B cell (primary cell): ENCODE data around the gene TARS2. TPM values are rescaled to one million over a fixed set of nuclear protein-coding genes. Genes with fewer than 3 reads are reported as not detected.

Experiments
- ATAC-seq: fragments of 200-7000 bp; cut with Tn5 transposase; one replicate; pipeline ENCODE4 v1.10.0; 2021; ENCODE audit warnings: low read depth, mild to moderate bottlenecking, moderate number of reproducible peaks, moderate library complexity
- CTCF ChIA-PET: fragments of 350-600 bp; sonication (Branson Sonifier 250); formaldehyde crosslinking; loops from one replicate; lab custom pipeline; 2021; ENCODE audit warnings: antibody characterized with exemption, inconsistent platforms; lab: Charles Lee
- POLR2A ChIA-PET: fragments of 350-600 bp; sonication (Branson Sonifier 250); formaldehyde crosslinking; loops from one replicate; lab custom pipeline; 2021; ENCODE audit warnings: antibody characterized with exemption; lab: Charles Lee
- DNase-seq: peaks from one replicate; pipeline ENCODE4 v3.0.0; 2013
- H2AFZ ChIP-seq: 2 replicates; pipeline ENCODE4 v1.6.1; 2012; ENCODE audit warnings: mild to moderate bottlenecking, low read depth, low read length; ENCODE audit not compliant: insufficient read depth, poor library complexity, severe bottlenecking
- H3K27ac ChIP-seq, 2 donors: 1 replicate in 1 of 2; 2 replicates in 1 of 2; pipeline ENCODE4 v1.5.1; 2012 to 2013; ENCODE audit warnings: low read length in 2 of 2, mild to moderate bottlenecking in 2 of 2, moderate library complexity in 1 of 2
- H3K27me3 ChIP-seq, 4 experiments: fragments of 200-600 bp in 1 of 4; sonication (generic) in 1 of 4; replicated peaks in 1 of 4; 1 replicate in 2 of 4; 2 replicates in 2 of 4; pipeline versions ENCODE4 v1.6.1 to v1.7.0; 2013 to 2016; ENCODE audit warnings: low read length in 3 of 4, mild to moderate bottlenecking in 2 of 4, mixed read lengths in 1 of 4, moderate library complexity in 1 of 4; ENCODE audit not compliant: insufficient read depth in 4 of 4, control insufficient read depth in 3 of 4; ENCODE audit errors: control extremely low read depth in 1 of 4
- H3K36me3 ChIP-seq, 2 experiments: replicated peaks in 1 of 2; 1 replicate in 1 of 2; 2 replicates in 1 of 2; pipeline versions ENCODE4 v1.6.1 to v1.7.1; 2013; ENCODE audit warnings: low read length in 1 of 2; ENCODE audit not compliant: insufficient read depth in 2 of 2, control insufficient read depth in 1 of 2; ENCODE audit errors: control extremely low read depth in 1 of 2, extremely low read depth in 1 of 2
- H3K4me1 ChIP-seq, 2 donors: fragments of 200-600 bp in 1 of 2; sonication (generic) in 1 of 2; 1 replicate in 1 of 2; 2 replicates in 1 of 2; pipeline versions ENCODE4 v1.5.1 to v1.6.1; 2013 to 2017; ENCODE audit warnings: low read length in 2 of 2; ENCODE audit not compliant: control insufficient read depth in 2 of 2, insufficient read depth in 2 of 2
- H3K4me2 ChIP-seq: replicated peaks from 2 replicates; pipeline ENCODE3; 2012; ENCODE audit warnings: mild to moderate bottlenecking, low read depth, low read length; ENCODE audit not compliant: poor library complexity, severe bottlenecking
- H3K4me3 ChIP-seq, 5 experiments: fragments of 200-600 bp in 1 of 5; sonication (generic) in 1 of 5; 1 replicate in 3 of 5; 2 replicates in 2 of 5; pipeline versions ENCODE4 v1.5.1 to v1.7.0; 2011 to 2016; ENCODE audit warnings: low read length in 4 of 5, mild to moderate bottlenecking in 4 of 5, low read depth in 2 of 5, control low read depth in 1 of 5, moderate library complexity in 1 of 5; ENCODE audit not compliant: insufficient read depth in 1 of 5; ENCODE audit errors: control extremely low read depth in 1 of 5, extremely low read depth in 1 of 5
- H3K79me2 ChIP-seq: fragments of 200-600 bp; sonication (generic); one replicate; pipeline ENCODE4 v1.6.0; 2016; ENCODE audit warnings: low read length; ENCODE audit not compliant: control insufficient read depth, insufficient read depth
- H3K9ac ChIP-seq: fragments of 200-600 bp; sonication (generic); 2 replicates; pipeline ENCODE4 v1.6.1; 2017; ENCODE audit warnings: mild to moderate bottlenecking, low read length, moderate library complexity
- H3K9me3 ChIP-seq, 3 donors: one replicate each; pipeline versions ENCODE4 v1.6.1 to v1.7.1; 2013; ENCODE audit warnings: low read length in 2 of 3; ENCODE audit not compliant: control insufficient read depth in 2 of 3, insufficient read depth in 1 of 3; ENCODE audit errors: control extremely low read depth in 1 of 3
- H4K20me1 ChIP-seq: 2 replicates; pipeline ENCODE4 v1.6.0; 2012; ENCODE audit warnings: mild to moderate bottlenecking, low read length; ENCODE audit not compliant: insufficient read depth, control insufficient read depth, poor library complexity, severe bottlenecking
- H3K27ac Mint-ChIP-seq: one replicate; pipeline ENCODE4 v1.8.0; 2021; ENCODE audit warnings: mixed read lengths
- H3K27me3 Mint-ChIP-seq: one replicate; pipeline ENCODE4 v1.8.0; 2021; ENCODE audit warnings: mixed read lengths
- H3K4me1 Mint-ChIP-seq: one replicate; pipeline ENCODE4 v1.8.0; 2021; ENCODE audit warnings: mixed read lengths
- H3K4me3 Mint-ChIP-seq: one replicate; pipeline ENCODE4 v1.8.0; 2021; ENCODE audit warnings: mixed read lengths
- H3K9me3 Mint-ChIP-seq: one replicate; pipeline ENCODE4 v1.8.0; 2022; ENCODE audit warnings: mixed read lengths; ENCODE audit not compliant: insufficient read depth
- CTCF ChIP-seq: fragments of 200-600 bp; IDR thresholded peaks from one replicate; pipeline ENCODE4 v1.8.0; 2022; ENCODE audit warnings: antibody characterized with exemption, mild to moderate bottlenecking
- EZH2 ChIP-seq: IDR thresholded peaks from 2 replicates; pipeline ENCODE4 v1.6.1; 2012; ENCODE audit warnings: borderline replicate concordance, low read depth, mild to moderate bottlenecking, moderate library complexity, low read length; ENCODE audit not compliant: insufficient read depth, poor library complexity, severe bottlenecking
- WGBS: methylation state at CpG from one replicate; pipeline ENCODE4 v1.1.5; 2013; ENCODE audit warnings: missing lambda C conversion rate; ENCODE audit not compliant: insufficient coverage; 5-methylcytosine and 5-hydroxymethylcytosine counted together
- intact Hi-C: fragments of 100-400 bp; cut with micrococcal nuclease; formaldehyde crosslinking; loops from one replicate; pipeline ENCODE4 v1.10.0; 2022
- polyA plus RNA-seq: library from polyadenylated mRNA; depleted of rRNA; stranded (reverse); fragments of >200 nt; gene quantifications from 2 replicates; pipeline ENCODE4 v1.2.3, GENCODE V29; 2012
- total RNA-seq, 2 donors: library from RNA; stranded (reverse); fragments of 120-200 nt in 1 of 2; gene quantifications; 1 replicate in 1 of 2; 2 replicates in 1 of 2; pipeline versions ENCODE4 v1.2.3 to v1.2.4, GENCODE V29; 2013 to 2022

TARS2 gene
- total and polyA plus RNA-seq, 2 donors (not counting 1 experiment from before 2014, with no cell fraction given): 42.2 to 53.6 TPM

DNA sequence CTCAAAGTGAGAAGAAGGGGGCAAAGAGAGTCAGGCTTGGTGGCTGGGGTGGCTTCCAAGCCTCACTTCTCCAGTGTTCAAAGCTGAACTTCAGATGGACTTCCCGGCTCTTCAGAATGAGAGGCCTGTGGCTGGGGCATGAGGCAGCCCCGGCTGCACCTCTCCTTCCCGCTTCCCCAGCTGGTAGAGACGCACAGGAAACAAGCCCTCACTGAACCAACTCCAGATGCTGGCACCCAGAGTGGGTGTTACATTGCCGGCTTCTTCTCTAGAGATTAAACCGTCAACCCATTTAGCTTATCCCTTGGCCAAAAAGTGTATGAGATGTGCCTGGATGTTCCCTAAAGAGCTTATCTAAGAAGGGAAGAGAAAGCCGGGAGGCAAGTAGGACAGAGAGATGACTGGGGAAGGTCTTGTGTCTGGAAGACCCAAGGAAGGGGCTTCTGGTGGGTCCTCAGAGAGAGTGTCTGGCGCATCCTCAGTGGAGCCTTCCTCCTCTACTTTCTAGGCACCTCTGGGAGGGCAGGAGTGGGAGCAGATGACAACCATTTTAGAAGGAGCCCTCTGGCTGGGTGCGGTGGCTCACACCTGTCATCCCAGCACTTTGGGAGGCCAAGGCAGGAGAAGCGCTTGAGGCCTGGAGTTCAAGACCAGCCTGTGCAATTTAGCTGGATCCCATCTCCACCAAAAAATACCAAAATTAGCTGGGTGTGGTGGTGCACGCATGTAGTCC lies 64.0 kb downstream of the TARS2 start:
- no peak overlapping the region for H3K9ac ChIP-seq
- no peak overlapping the region for H3K4me2 ChIP-seq
- Mint-ChIP-seq H3K4me1 (peaks cover 28% of the 10 kb centered on the region), H3K27ac (no peak overlapping the region), H3K4me3 (peak overlapping the region; percentile 19), H3K9me3 (no peaks in the 10 kb centered on the region), H3K27me3 (peaks cover 12% of the 10 kb centered on the region)
- H3K27me3 ChIP-seq: peaks cover 0 to 38% (median 7%) of the 10 kb centered on the region in 4 experiments
- CTCF ChIA-PET: interaction anchor here (0.7 to 2.5 kb wide), 2 partner anchors 9 to 69 kb away, joined by 3 to 11 read pairs; no protein-coding TSS in a partner anchor
- no peaks in the 10 kb centered on the region for H3K9me3 ChIP-seq
- H4K20me1 ChIP-seq: no peaks in the 10 kb centered on the region
- DNase-seq (peak; percentile 29), ATAC-seq (no peak)
- H3K79me2 ChIP-seq: no peaks in the 10 kb centered on the region
- no peak for TF ChIP-seq CTCF
- no peak for TF ChIP-seq EZH2
- H3K4me1 ChIP-seq: peaks cover 18 to 28% of the 10 kb centered on the region in 2 donors
- H3K36me3 ChIP-seq: no peaks in the 10 kb centered on the region
- H3K27ac ChIP-seq: no peak overlapping the region
- 14% methylated on average over 4 of the region's 11 CpGs for WGBS
- H3K4me3 ChIP-seq: no peak overlapping the region
- intact Hi-C loops: no loop called here
- POLR2A ChIA-PET: interaction anchor here (0.6 to 0.8 kb wide), 4 partner anchors 10 to 908 kb away, joined by 3 to 5 read pairs (median 4); partner anchors contain the start of gene POGZ
- peak overlapping the region; percentile 35 for H2AFZ ChIP-seq

- no peak for DNase-seq
- Histone ChIP-seq H3K4me3 (no peak overlapping the region), H3K4me2 (peak overlapping the region; percentile 54), H3K9ac (no peak overlapping the region), H4K20me1 (no peaks in the 10 kb centered on the region), H3K27me3 (peaks cover 0 to 36% (median 7%) of the 10 kb centered on the region in 4 experiments), H2AFZ (no peak overlapping the region), H3K9me3 (no peaks in the 10 kb centered on the region), H3K36me3 (no peaks in the 10 kb centered on the region), H3K27ac (no peak overlapping the region), H3K4me1 (peaks cover 18 to 28% of the 10 kb centered on the region in 2 donors), H3K79me2 (no peaks in the 10 kb centered on the region)
- peak overlapping the region; percentile 34 for H3K4me3 Mint-ChIP-seq
- ChIA-PET POLR2A (interaction anchor here (0.6 to 0.8 kb wide), 4 partner anchors 9 to 908 kb away, joined by 3 to 5 read pairs (median 4); partner anchors contain the start of gene POGZ), CTCF (interaction anchor here (0.7 to 2.5 kb wide), 3 partner anchors 9 to 224 kb away, joined by 3 to 11 read pairs (median 3); no protein-coding TSS in a partner anchor)
- intact Hi-C loops: no loop called here
- TF ChIP-seq CTCF: no peak
- TF ChIP-seq EZH2: no peak
- peaks cover 8% of the 10 kb centered on the region for H3K27me3 Mint-ChIP-seq
- H3K27ac Mint-ChIP-seq: no peak overlapping the region
- no peaks in the 10 kb centered on the region for H3K9me3 Mint-ChIP-seq
- H3K4me1 Mint-ChIP-seq: peaks cover 28% of the 10 kb centered on the region
- WGBS: 17% methylated on average over 1 of the region's 1 CpG
- ATAC-seq: no peak
Measured at GRCh38 chr1:150551784-150552127, 64.5 kb downstream of the TARS2 start.
